ENCODE data around the gene WIPI1.

The WIPI1 gene

GRCh38 chr17:68470961-68471360, 13.7 kb upstream of the WIPI1 start:
- TF ChIP-seq CTCF (IDR thresholded peaks at IDR 0.05; ENCODE audit: low read depth, low read length, missing control alignments): no peak
- no peak overlapping the region for H3K4me3 ChIP-seq (replicated peaks; ENCODE audit: low read depth, low read length)
- no peak for DNase-seq (ENCODE audit: extremely low read depth, low read depth)

- TF ChIP-seq CTCF (IDR thresholded peaks at IDR 0.05; ENCODE audit: low read depth, low read length, missing control alignments): no peak
- DNase-seq (ENCODE audit: extremely low read depth, low read depth): peak; percentile 67
- no peak overlapping the region for H3K4me3 ChIP-seq (replicated peaks; ENCODE audit: low read depth, low read length)
Observed at GRCh38 chr17:68468788-68469187, 11.5 kb upstream of the WIPI1 start.

GRCh38 chr17:68468334-68468733, 11.0 kb upstream of the WIPI1 start:
- no peak overlapping the region for H3K4me3 ChIP-seq (replicated peaks; ENCODE audit: low read depth, low read length)
- no peak for TF ChIP-seq CTCF (IDR thresholded peaks at IDR 0.05; ENCODE audit: low read depth, low read length, missing control alignments)
- no peak for DNase-seq (ENCODE audit: extremely low read depth, low read depth)

GRCh38 chr17:68463211-68464019, 6.1 kb upstream of the WIPI1 start:
- H3K4me3 ChIP-seq (replicated peaks; ENCODE audit: low read depth, low read length): no peak overlapping the region
- DNase-seq (ENCODE audit: extremely low read depth, low read depth): no peak
- TF ChIP-seq CTCF (IDR thresholded peaks at IDR 0.05; ENCODE audit: low read depth, low read length, missing control alignments): no peak

GRCh38 chr17:68462381-68463210, 5.3 kb upstream of the WIPI1 start:
- peak; percentile 54 for TF ChIP-seq CTCF (IDR thresholded peaks at IDR 0.05; ENCODE audit: low read depth, low read length, missing control alignments)
- H3K4me3 ChIP-seq (replicated peaks; ENCODE audit: low read depth, low read length): no peak overlapping the region
- DNase-seq (ENCODE audit: extremely low read depth, low read depth): peak; percentile 69

- no peak for TF ChIP-seq CTCF (IDR thresholded peaks at IDR 0.05; ENCODE audit: low read depth, low read length, missing control alignments)
- H3K4me3 ChIP-seq (replicated peaks; ENCODE audit: low read depth, low read length): no peak overlapping the region
- no peak for DNase-seq (ENCODE audit: extremely low read depth, low read depth)
Observed at GRCh38 chr17:68461589-68461988, 4.3 kb upstream of the WIPI1 start.

Measured in HFF-Myc (cell line).